Fibroblast of lung (primary cell): ENCODE measurements around the gene CINP.

Experiments
- CTCF ChIP-seq, 2 donors: IDR thresholded peaks in 1 of 2; conservative IDR thresholded peaks in 1 of 2; 1 replicate in 1 of 2; 2 replicates in 1 of 2; pipeline ENCODE4 v1.5.1; 2011 to 2012; ENCODE audit warnings: low read length in 2 of 2, control low read depth in 1 of 2, inconsistent platforms in 1 of 2, low read depth in 1 of 2, mild to moderate bottlenecking in 1 of 2
- EZH2 ChIP-seq: IDR thresholded peaks from 2 replicates; pipeline ENCODE4 v1.5.1; 2012; ENCODE audit warnings: low read length, control low read depth, mild to moderate bottlenecking; ENCODE audit errors: missing control alignments

- TF ChIP-seq CTCF (conservative IDR thresholded peaks at IDR 0.05 in 1 of 2, IDR thresholded peaks at IDR 0.05 in 1 of 2; ENCODE audit: low read depth in 1 of 2, low read length in 2 of 2): no peak
- no peak for TF ChIP-seq EZH2
These were observed 20.5 kb downstream of the CINP start for GRCh38 chr14:102342238-102342637.
